Right lung (tissue), 5 donors: Measurements from ENCODE around the gene RAMP1. TPM values are rescaled to one million over a fixed set of nuclear protein-coding genes. Genes with fewer than 3 reads are reported as not detected.
"Not testable (repeated sequence)": the region's sequence is repeated elsewhere in the genome, so short reads cannot be mapped to it uniquely, and the experiment has no call there.

Source experiments
- DNase-seq, 2 donors: peaks; one replicate each; pipeline ENCODE4 v3.0.0-alpha.2; 2013
- polyA plus RNA-seq, 5 donors: library from polyadenylated mRNA; unstranded; fragments of 120-200 nt; gene quantifications; one replicate each; pipeline versions ENCODE4 v1.2.1 to v1.2.3, GENCODE V29; 2013; ENCODE audit warnings: inconsistent platforms in 1 of 5, low replicate concordance in 1 of 5; ENCODE audit not compliant: insufficient read length in 5 of 5, insufficient read depth in 1 of 5

RAMP1 gene
- polyA plus RNA-seq, 5 donors = 6.0 to 18.4 (median 9.0) TPM

DNA sequence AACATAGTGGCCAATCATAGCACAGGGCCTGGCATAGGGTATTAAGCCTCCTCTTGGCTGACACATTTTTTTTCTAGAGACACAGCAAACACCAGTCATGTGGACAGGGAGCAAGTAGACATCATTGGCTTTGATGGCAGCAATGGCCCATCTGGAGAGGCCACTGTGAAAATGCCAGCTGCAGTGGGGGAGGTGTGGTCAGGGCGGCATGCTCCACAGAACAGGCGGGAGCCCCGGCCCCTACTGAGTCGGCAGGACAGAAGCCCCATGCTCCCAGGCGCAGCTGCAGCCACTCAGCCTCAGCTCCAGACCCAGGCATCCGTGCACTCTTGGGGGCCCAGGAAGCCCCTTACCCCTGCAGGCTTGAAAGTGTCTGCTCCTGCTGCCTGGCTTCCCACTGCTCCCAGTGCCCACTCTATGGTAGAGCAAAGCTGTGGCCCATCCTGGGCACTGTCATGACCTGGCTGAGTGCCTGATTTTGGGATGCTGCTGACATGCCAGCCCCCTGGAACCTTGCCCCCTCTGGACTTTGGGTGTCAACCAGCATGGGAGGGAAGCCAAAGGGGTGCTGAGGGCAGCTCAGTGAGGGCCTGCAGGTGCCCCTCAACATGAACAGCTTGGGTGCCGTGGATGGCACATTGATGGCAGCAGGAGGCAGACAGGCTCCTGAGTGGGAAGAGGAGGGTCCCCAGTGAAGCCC lies 84.1 kb downstream of the RAMP1 start:
- no peak for DNase-seq

DNA sequence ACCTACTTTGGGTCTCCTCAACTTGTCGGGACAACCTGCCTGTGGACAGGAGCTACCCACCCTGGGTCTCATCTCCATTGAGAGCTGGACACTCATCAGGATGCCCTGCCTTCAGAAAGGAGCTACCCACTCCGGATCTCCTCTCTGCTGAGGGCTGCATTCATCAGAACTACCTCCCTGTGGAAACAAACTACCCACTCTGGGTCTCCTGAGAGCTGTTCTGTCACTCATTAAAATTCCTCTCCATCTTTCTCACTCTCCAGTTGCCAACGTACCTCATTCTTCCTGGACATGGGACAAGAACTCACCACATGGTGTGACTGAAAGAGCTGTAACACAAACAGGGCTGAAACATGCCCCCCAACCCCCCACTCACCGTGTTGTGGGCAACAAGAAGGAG lies 84.9 kb downstream of the RAMP1 start:
- DNase-seq = no peak

DNA sequence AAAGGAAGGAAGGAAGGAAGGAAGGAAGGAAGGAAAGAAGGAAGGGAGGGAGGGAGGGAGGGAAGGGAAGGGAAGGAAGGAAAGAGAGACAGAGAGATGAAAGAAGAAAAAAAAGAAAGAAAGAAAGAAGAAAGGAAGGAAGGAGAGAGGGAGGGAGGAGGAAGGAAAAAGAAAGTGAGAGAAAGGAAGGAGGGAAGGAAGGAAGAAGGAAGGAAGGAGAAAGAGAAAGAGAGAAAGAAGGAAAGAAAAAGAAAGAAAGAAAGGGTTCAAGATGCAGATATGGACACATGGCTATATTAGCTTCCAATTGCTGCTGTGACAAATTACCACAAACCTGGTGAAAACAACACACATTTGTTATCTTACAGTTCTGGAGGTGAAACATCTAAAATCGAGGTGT lies 87.0 kb downstream of the RAMP1 start:
- no peak for DNase-seq

DNA sequence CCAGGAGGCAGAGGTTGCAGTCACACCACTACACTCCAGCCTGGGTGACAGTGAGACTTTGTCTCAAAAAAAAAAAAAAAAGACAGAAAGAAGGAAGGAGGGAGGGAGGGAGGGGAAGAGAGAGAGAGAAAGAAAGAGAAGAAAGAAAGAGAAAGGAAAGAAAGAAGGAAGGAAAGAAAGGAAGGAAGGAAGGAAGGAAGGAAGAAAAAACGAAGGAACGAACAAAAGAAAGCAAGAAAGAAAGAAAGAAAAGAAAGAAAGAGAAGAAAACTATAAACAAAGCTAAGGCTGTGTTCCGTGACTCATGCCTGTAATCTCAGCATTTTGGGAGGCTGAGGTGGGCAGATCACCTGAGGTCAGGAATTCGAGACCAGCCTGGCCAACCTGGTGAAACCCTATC lies 91.9 kb downstream of the RAMP1 start:
- DNase-seq = not testable (repeated sequence)

DNA sequence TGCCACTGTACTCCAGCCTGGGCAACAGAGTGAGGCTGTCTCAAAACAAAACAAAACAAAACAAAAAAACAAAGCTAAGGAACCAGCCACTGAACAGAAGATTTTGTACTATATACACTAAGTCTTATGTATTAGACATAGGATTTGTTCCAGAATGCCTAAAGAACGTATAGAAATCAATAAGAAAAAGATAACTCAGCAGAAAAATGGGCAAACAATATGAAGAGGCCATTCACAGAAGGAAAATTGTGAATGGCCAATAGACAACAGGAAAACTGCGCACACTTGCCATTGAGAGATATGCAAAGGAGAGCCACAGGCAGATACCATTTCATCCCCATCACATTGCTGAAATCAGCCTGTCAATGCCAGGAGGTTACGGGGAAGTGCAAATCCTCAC lies 92.5 kb downstream of the RAMP1 start:
- DNase-seq = no peak

DNA sequence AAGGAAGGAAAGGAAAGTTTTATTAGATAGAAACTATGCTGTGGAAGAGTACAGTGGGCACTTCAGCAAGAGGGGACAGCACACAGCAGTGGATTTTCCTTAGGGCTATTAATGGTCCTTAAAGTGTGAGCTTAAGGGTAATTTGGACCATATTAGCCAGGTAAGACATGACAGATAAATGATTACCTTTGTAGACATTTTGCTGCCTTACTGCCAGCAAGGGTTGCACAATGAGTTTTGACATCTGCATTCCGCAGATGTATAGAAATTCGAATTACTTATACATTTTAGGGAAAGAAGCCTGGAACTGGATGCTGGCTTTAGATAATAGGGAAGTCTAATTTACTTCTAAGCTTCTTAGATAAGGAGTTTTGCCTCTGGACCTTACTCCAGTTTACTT lies 93.4 kb downstream of the RAMP1 start:
- no peak for DNase-seq

DNA sequence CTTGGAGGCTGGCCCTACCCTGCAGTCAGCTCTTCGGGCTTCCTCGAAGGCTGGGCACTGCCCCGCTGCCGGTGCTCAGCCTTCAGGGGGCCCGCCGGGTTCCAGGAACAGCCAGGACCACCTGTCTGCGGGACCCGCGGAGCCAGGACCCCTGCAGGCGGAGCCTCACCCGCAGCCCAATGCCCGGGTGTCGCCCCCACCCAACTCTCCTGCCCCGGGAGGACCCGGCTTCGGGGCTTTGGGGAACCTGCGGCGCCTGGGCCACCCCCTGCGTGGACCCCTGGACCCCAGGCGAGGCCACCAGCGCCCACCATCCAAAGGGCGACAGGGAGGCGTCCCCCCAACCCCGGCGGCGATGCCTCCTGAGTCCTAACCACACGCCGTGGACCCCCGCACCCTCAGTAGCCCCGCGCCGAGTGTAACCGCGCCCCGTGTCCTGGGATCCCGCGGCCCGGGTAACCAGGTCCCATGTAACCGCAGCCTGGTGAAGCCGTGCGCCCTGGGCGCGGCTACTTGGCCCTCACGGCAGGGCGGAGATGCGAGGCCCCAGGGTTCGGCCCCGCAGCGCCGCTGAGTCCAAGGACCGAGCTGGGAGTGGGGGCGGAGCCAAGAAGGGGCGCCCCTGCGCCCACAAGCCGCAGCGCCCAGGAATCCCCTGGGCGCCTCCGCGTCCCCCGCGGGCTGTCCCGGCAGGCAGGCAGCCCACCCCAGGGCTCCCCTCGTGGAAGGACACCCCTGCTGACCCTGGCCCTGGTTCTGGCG lies 96.4 kb downstream of the RAMP1 start:
- no peak for DNase-seq

DNA sequence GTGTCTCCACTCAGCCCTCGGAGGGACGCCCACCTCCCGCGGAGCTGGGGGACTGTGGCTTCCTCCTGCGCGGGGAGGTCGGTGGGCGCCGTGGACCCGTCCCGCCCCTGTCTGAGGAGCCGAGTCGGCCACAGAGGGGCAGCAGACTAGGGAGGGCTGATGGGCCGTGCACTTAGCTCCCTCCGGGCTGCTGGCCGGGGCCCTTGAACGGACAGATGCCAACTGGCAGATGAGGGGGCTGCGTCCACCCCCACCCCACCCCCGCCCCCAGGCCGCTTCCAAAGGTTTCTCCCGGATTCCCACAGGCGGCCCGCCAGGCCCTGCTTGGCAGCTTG lies 96.9 kb downstream of the RAMP1 start:
- DNase-seq = no peak

DNA sequence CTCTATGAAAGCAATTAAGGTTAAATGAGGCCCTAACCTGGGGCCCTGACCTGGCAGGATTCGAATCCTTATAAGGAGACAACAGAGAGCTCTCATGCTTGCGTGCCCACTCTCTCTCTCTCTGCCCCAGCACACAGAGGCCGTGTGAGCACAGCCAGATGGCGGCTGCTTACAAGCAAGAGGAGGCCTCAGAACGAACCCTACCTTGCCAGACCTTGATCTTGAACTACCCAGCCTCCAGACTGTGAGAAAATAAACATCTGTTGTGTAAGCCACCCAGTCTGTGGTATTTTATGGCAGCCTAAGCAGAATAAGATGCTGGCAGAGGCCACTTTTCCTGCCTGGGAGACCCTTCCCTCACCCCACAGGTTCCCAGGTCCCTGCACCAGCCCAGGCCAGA lies 102.2 kb downstream of the RAMP1 start:
- no peak for DNase-seq

Other genes with a start within 250 kb of the RAMP1 start
- 100 to 1,000 TPM in 4 of 5 donors, 10 to 100 TPM in 1; 88.5 to 129 (median 119) TPM for gene LRRFIP1, start 232.0 kb upstream of the RAMP1 start, polyA plus RNA-seq
- 1 to 10 TPM in 3 of 5 donors, under 1 TPM in 2; 0.76 to 1.9 (median 1.0) TPM for gene RBM44, start 60.8 kb upstream of the RAMP1 start, polyA plus RNA-seq
- 10 to 100 TPM; 33.3 to 39.7 (median 37.4) TPM for gene UBE2F, start 107.4 kb downstream of the RAMP1 start, polyA plus RNA-seq
- gene SCLY, start 201.4 kb downstream of the RAMP1 start, polyA plus RNA-seq = 10 to 100 TPM; 12.2 to 17.8 (median 14.6) TPM
- 1 to 10 TPM in 4 of 5 donors, under 1 TPM in 1; 0.86 to 8.8 (median 2.8) TPM for gene ESPNL, start 240.7 kb downstream of the RAMP1 start, polyA plus RNA-seq